Measurements from ENCODE around the gene GGCT.
"Not testable (repeated sequence)": the region's sequence is repeated elsewhere in the genome, so short reads cannot be mapped to it uniquely, and the experiment has no call there.

GGCT gene

GRCh38 chr7:30528779-30529178, 24.1 kb upstream of the GGCT start:
- Histone ChIP-seq H3K4me1 (ENCODE audit: insufficient read depth, low read length, poor library complexity, severe bottlenecking) (no peaks in the 10 kb centered on the region), H3K27me3 (ENCODE audit: insufficient read depth, low read length, poor library complexity, severe bottlenecking) (no peaks in the 10 kb centered on the region)
- TF ChIP-seq EZH2phosphoT487 (IDR thresholded peaks at IDR 0.05; ENCODE audit: borderline replicate concordance) (no peak), CTCF (conservative IDR thresholded peaks at IDR 0.05; ENCODE audit: low read length) (no peak)

GRCh38 chr7:30527297-30527696, 22.7 kb upstream of the GGCT start:
- not testable (repeated sequence) for H3K9me3 ChIP-seq (ENCODE audit: insufficient read depth, low read depth, low read length); H3K4me3 ChIP-seq (ENCODE audit: low read length, poor library complexity, severe bottlenecking); H3F3A ChIP-seq (ENCODE audit: low read depth); H3K9me2 ChIP-seq (replicated peaks; ENCODE audit: low read depth, low read length); H4K20me1 ChIP-seq (ENCODE audit: insufficient read depth, low read length, poor library complexity, severe bottlenecking); H2AFZ ChIP-seq (ENCODE audit: low read length); H3K79me2 ChIP-seq (ENCODE audit: insufficient read depth, low read length); H3K27me3 ChIP-seq (ENCODE audit: insufficient read depth, low read length, poor library complexity, severe bottlenecking); H3K9ac ChIP-seq (ENCODE audit: low read depth, low read length, poor library complexity, severe bottlenecking); H3K4me1 ChIP-seq (ENCODE audit: insufficient read depth, low read length, poor library complexity, severe bottlenecking); H3K4me2 ChIP-seq (ENCODE audit: low read depth, low read length, poor library complexity, severe bottlenecking); H3K36me3 ChIP-seq (ENCODE audit: insufficient read depth, low read length)

More at GRCh38 chr7:30528779-30529178, 24.1 kb upstream of the GGCT start:
- Histone ChIP-seq H3K9ac (ENCODE audit: low read depth, low read length, poor library complexity, severe bottlenecking) (no peak overlapping the region), H3K9me3 (ENCODE audit: insufficient read depth, low read depth, low read length) (no peaks in the 10 kb centered on the region), H3K79me2 (ENCODE audit: insufficient read depth, low read length) (no peaks in the 10 kb centered on the region), H3K9me2 (replicated peaks; ENCODE audit: low read depth, low read length) (no peaks in the 10 kb centered on the region), H3K4me3 (ENCODE audit: low read length, poor library complexity, severe bottlenecking) (no peak overlapping the region), H3K4me2 (ENCODE audit: low read depth, low read length, poor library complexity, severe bottlenecking) (no peak overlapping the region), H2AFZ (ENCODE audit: low read length) (no peak overlapping the region), H4K20me1 (ENCODE audit: insufficient read depth, low read length, poor library complexity, severe bottlenecking) (no peaks in the 10 kb centered on the region), H3K36me3 (ENCODE audit: insufficient read depth, low read length) (no peaks in the 10 kb centered on the region), H3F3A (ENCODE audit: low read depth) (no peaks in the 10 kb centered on the region)

- Histone ChIP-seq H3K4me2 (ENCODE audit: low read depth, low read length, poor library complexity, severe bottlenecking) (no peak overlapping the region), H4K20me1 (ENCODE audit: insufficient read depth, low read length, poor library complexity, severe bottlenecking) (no peaks in the 10 kb centered on the region), H3K79me2 (ENCODE audit: insufficient read depth, low read length) (no peaks in the 10 kb centered on the region), H3K9me2 (replicated peaks; ENCODE audit: low read depth, low read length) (no peaks in the 10 kb centered on the region), H3K4me3 (ENCODE audit: low read length, poor library complexity, severe bottlenecking) (no peak overlapping the region), H3K9me3 (ENCODE audit: insufficient read depth, low read depth, low read length) (no peaks in the 10 kb centered on the region), H3K4me1 (ENCODE audit: insufficient read depth, low read length, poor library complexity, severe bottlenecking) (no peaks in the 10 kb centered on the region), H2AFZ (ENCODE audit: low read length) (no peak overlapping the region), H3K36me3 (ENCODE audit: insufficient read depth, low read length) (no peaks in the 10 kb centered on the region), H3F3A (ENCODE audit: low read depth) (no peaks in the 10 kb centered on the region), H3K27me3 (ENCODE audit: insufficient read depth, low read length, poor library complexity, severe bottlenecking) (no peaks in the 10 kb centered on the region), H3K9ac (ENCODE audit: low read depth, low read length, poor library complexity, severe bottlenecking) (no peak overlapping the region)
- no peak for TF ChIP-seq EZH2phosphoT487 (IDR thresholded peaks at IDR 0.05; ENCODE audit: borderline replicate concordance)
- TF ChIP-seq CTCF (conservative IDR thresholded peaks at IDR 0.05; ENCODE audit: low read length): no peak
These were observed 21.5 kb upstream of the GGCT start for GRCh38 chr7:30526163-30526562.

- Histone ChIP-seq H3K27me3 (ENCODE audit: insufficient read depth, low read length, poor library complexity, severe bottlenecking) (no peaks in the 10 kb centered on the region), H3K9me3 (ENCODE audit: insufficient read depth, low read depth, low read length) (no peaks in the 10 kb centered on the region), H2AFZ (ENCODE audit: low read length) (no peak overlapping the region), H3K9me2 (replicated peaks; ENCODE audit: low read depth, low read length) (no peaks in the 10 kb centered on the region), H3K9ac (ENCODE audit: low read depth, low read length, poor library complexity, severe bottlenecking) (no peak overlapping the region), H3K4me2 (ENCODE audit: low read depth, low read length, poor library complexity, severe bottlenecking) (no peak overlapping the region), H3K36me3 (ENCODE audit: insufficient read depth, low read length) (no peaks in the 10 kb centered on the region), H3F3A (ENCODE audit: low read depth) (no peaks in the 10 kb centered on the region), H3K4me1 (ENCODE audit: insufficient read depth, low read length, poor library complexity, severe bottlenecking) (no peaks in the 10 kb centered on the region), H3K79me2 (ENCODE audit: insufficient read depth, low read length) (no peaks in the 10 kb centered on the region), H4K20me1 (ENCODE audit: insufficient read depth, low read length, poor library complexity, severe bottlenecking) (no peaks in the 10 kb centered on the region), H3K4me3 (ENCODE audit: low read length, poor library complexity, severe bottlenecking) (no peak overlapping the region)
- TF ChIP-seq EZH2phosphoT487 (IDR thresholded peaks at IDR 0.05; ENCODE audit: borderline replicate concordance) (no peak), CTCF (conservative IDR thresholded peaks at IDR 0.05; ENCODE audit: low read length) (no peak)
These were observed 20.8 kb upstream of the GGCT start for GRCh38 chr7:30525429-30525828.

All from Loucy (cell line).